Kidney (tissue), 14 donors: Measurements from ENCODE around the gene NT5DC3. TPM values are rescaled to one million over a fixed set of nuclear protein-coding genes. Genes with fewer than 3 reads are reported as not detected.

ENCODE experiments used
- DNase-seq, 5 donors: peaks; one replicate each; pipeline ENCODE4 v3.0.0-alpha.2; 2013 to 2020
- FAIRE-seq: peaks from 2 replicates; lab custom pipeline; 2012; peaks lifted over from hg19 to GRCh38; lab: Jason Lieb, UNC
- H3K27ac ChIP-seq, 2 donors: one replicate each; pipeline ENCODE4 v1.7.0; 2013; ENCODE audit warnings: low read depth in 2 of 2, low read length in 2 of 2, inconsistent platforms in 1 of 2
- H3K27me3 ChIP-seq: one replicate; pipeline ENCODE4 v1.7.1; 2013; ENCODE audit warnings: low read length, inconsistent platforms; ENCODE audit not compliant: control insufficient read depth, insufficient read depth
- H3K36me3 ChIP-seq, 3 donors: one replicate each; pipeline versions ENCODE4 v1.7.0 to v1.7.1; 2013; ENCODE audit warnings: low read length in 3 of 3, control low read depth in 1 of 3, inconsistent platforms in 1 of 3; ENCODE audit not compliant: insufficient read depth in 3 of 3, control insufficient read depth in 2 of 3
- H3K4me1 ChIP-seq, 3 donors: one replicate each; pipeline versions ENCODE4 v1.7.0 to v1.7.1; 2013; ENCODE audit warnings: low read length in 3 of 3, inconsistent platforms in 1 of 3, low read depth in 1 of 3; ENCODE audit not compliant: control insufficient read depth in 2 of 3, insufficient read depth in 2 of 3
- H3K4me3 ChIP-seq, 3 donors: one replicate each; pipeline versions ENCODE4 v1.7.0 to v1.8.1; 2013; ENCODE audit warnings: low read length in 3 of 3, control low read depth in 1 of 3, inconsistent platforms in 1 of 3
- H3K9ac ChIP-seq, 3 donors: one replicate each; pipeline versions ENCODE4 v1.7.0 to v1.7.1; 2013; ENCODE audit warnings: low read length in 3 of 3, control low read depth in 1 of 3, inconsistent platforms in 1 of 3
- H3K9me3 ChIP-seq, 3 donors: one replicate each; pipeline versions ENCODE4 v1.7.0 to v1.7.1; 2013; ENCODE audit warnings: low read length in 3 of 3, control low read depth in 1 of 3, inconsistent platforms in 1 of 3; ENCODE audit not compliant: control insufficient read depth in 2 of 3, insufficient read depth in 1 of 3
- CTCF ChIP-seq: IDR thresholded peaks from 3 replicates; pipeline ENCODE4 v1.5.1; 2012; ENCODE audit warnings: mild to moderate bottlenecking, moderate library complexity, borderline replicate concordance; ENCODE audit not compliant: insufficient read depth; ENCODE audit errors: extremely low read depth
- intact Hi-C: fragments of 100-400 bp; cut with DNase I; formaldehyde crosslinking; loops from one replicate; pipeline ENCODE4 v1.11.1; 2022
- polyA plus RNA-seq: library from polyadenylated mRNA; stranded (reverse); fragments of 350-450 nt; fragmentation: Illumina TruSeq; extraction: RNeasy Lipid Tissue Mini Kit (QIAGEN cat#74804); gene quantifications from one replicate; pipeline ENCODE4 v1.2.3, GENCODE V29; 2014; ENCODE audit warnings: low read depth, low replicate concordance; ENCODE audit not compliant: insufficient read depth
- total RNA-seq: library from RNA; stranded (reverse); fragmentation: NEBNext Ultra II Directional; extraction: Animal tissue kit (Norgen Biotek cat#: 25700); gene quantifications from one replicate; pipeline ENCODE4 v1.2.1, GENCODE V29; 2021
- donor health status: control.
- donor health status: control.
- donor health status: control.
- donor health status: control.
- donor health status: control.
- donor health status: DM: yes; HTN: yes; CAD: no.
- donor health status: Normal renal cell carcinoma (clear cell type).

NT5DC3 gene
- total and polyA plus RNA-seq, 2 donors from 2014 or later = 1.1 to 7.8 TPM

GRCh38 chr12:103830025-103830725 is 10.9 kb downstream of the NT5DC3 start:
- Histone ChIP-seq H3K27me3 (no peaks in the 10 kb centered on the region), H3K4me1 (no peaks in the 10 kb centered on the region), H3K36me3 (no peaks in the 10 kb centered on the region), H3K9me3 (no peaks in the 10 kb centered on the region), H3K4me3 (no peak overlapping the region), H3K9ac (no peak overlapping the region), H3K27ac (no peak overlapping the region)
- no peak for DNase-seq
- FAIRE-seq = no peak
- no peak for TF ChIP-seq CTCF
- intact Hi-C loops = no loop called here

- Histone ChIP-seq H3K27me3 (no peaks in the 10 kb centered on the region), H3K9me3 (no peaks in the 10 kb centered on the region), H3K27ac (no peak overlapping the region), H3K36me3 (no peaks in the 10 kb centered on the region), H3K4me1 (no peaks in the 10 kb centered on the region), H3K9ac (no peak overlapping the region), H3K4me3 (no peak overlapping the region)
- TF ChIP-seq CTCF = no peak
- intact Hi-C loops = no loop called here
- DNase-seq (no peak), FAIRE-seq (no peak)
Observed at GRCh38 chr12:103829092-103829491, 11.9 kb downstream of the NT5DC3 start.

- intact Hi-C loops = no loop called here
Observed at GRCh38 chr12:103827911-103828391, 13.1 kb downstream of the NT5DC3 start.

More at GRCh38 chr12:103827911-103828391, 13.1 kb downstream of the NT5DC3 start:
- no peaks in the 10 kb centered on the region for H3K4me1 ChIP-seq
- no peak overlapping the region for H3K27ac ChIP-seq
- FAIRE-seq (no peak), DNase-seq (no peak)
- H3K36me3 ChIP-seq = no peaks in the 10 kb centered on the region
- no peak overlapping the region for H3K4me3 ChIP-seq
- TF ChIP-seq CTCF = no peak
- H3K9ac ChIP-seq = no peak overlapping the region
- no peaks in the 10 kb centered on the region for H3K27me3 ChIP-seq
- no peaks in the 10 kb centered on the region for H3K9me3 ChIP-seq
